Bone marrow (tissue), 2 donors: ENCODE measurements around the gene PTPN4.
"Not testable (repeated sequence)": the region's sequence is repeated elsewhere in the genome, so short reads cannot be mapped to it uniquely, and the experiment has no call there.

Source experiments
- DNase-seq, 2 donors: peaks; one replicate each; lab custom pipeline; 2025; lab: John Stamatoyannopoulos, UW

PTPN4 gene

GRCh38 chr2:120016800-120017199 lies 257.1 kb downstream of the PTPN4 start:
- no peak for DNase-seq

GRCh38 chr2:120017201-120017600 lies 257.5 kb downstream of the PTPN4 start:
- no peak for DNase-seq

GRCh38 chr2:120018549-120018948 lies 258.8 kb downstream of the PTPN4 start:
- DNase-seq, result no peak

GRCh38 chr2:120020554-120020953 lies 260.8 kb downstream of the PTPN4 start:
- DNase-seq, result no peak

DNA sequence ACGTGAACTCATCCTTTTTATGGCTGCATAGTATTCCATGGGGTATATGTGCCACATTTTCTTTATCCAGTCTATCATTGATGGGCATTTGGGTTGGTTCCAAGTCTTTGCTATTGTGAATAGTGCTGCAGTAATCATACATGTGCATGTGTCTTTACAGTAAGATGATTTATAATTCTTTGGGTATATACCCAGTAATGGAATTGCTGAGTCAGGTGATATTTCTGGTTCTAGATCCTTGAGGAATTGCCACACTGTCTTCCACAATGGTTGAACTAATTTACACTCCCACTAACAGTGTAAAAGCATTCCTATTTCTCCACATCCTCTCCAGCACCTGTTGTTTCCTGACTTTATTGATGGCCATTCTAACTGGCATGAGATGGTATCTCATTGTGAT lies 262.8 kb downstream of the PTPN4 start:
- DNase-seq, result not testable (repeated sequence)

GRCh38 chr2:120026890-120027289 lies 267.2 kb downstream of the PTPN4 start:
- DNase-seq, result no peak

DNA sequence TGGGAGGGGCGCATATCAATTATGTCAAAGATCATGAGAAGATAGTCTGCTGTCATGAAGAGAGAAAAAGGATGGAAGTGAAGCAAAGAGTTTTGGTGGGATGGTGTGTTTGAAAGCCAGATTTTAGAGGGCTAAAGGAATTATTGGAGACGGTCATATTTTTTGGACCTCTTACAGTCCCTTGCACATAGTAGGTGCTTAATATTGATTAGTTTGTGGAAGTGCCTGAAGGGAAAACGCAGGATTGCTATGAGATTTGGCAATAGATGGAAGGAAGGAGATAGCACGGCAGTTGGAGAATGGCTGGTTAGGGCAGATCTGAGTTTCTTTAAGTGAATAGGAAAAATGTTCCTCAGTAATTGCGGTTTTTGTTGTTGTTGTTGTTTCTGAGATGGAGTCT lies 269.1 kb downstream of the PTPN4 start:
- DNase-seq, result no peak

DNA sequence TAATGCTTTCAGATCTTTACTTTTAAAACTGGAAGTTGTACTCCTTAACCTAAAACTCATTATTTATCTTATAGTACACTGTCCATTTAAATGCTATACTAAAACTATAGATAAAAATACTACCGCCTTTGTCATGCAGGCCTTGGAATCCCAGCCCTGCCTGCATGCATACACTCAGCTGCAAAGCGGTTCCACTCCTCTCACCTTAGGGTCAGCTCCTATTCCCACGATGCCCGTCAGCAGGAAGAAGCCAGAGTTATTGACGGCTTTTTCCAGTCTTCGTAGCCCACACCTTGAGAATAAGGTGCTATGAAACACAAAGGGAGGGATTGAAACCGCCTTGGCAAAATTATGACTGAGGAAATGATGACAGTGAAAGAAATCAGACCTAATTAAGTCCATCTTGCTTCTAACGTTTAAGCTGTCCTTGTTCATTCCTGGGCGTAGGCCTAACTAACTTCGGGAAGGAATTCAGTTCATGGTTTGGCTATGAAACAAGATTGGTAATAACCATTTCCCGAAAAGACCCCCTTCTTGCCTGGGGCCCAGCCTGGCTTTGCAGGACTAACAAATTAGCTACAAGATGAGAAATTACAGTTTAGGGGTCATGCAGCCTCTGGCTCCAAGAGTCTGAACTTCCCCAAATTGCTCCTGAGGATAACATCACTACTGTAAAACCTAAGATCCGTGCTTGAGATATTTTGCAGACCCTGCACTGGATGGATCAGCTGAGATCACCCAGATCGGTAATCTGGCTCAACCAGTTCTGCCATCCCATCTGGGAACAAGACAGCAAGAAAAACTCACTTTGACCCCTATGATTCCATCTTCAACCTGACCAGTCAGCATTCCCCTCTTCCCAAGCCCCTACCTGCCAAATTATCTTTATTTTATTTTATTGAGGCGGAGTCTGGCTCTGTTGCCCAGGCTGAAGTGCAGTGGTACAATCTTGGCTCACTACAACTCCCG lies 270.2 kb downstream of the PTPN4 start:
- no peak for DNase-seq

DNA sequence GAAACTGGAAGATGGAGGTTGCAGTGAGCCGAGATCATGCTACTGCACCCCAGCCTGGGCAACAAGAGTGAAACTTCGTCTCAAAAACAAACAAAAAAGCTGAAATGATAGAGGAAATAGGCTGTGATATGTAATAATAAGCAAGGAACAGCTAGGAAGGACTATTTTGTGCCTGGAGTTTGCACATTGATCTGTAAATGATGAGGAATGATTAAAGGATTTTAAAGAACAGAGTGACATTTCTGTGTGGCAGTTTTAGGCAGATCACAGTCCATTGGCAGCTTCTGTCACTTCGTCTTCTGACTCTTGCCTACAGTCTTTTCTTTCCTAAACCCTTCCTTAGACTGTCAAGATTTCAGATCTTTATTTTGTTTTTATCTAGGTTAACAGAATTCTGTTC lies 272.6 kb downstream of the PTPN4 start:
- no peak for DNase-seq
